GM21717 (cell line): ENCODE results near the gene GLT6D1.
"Not testable (repeated sequence)": the region's sequence is repeated elsewhere in the genome, so short reads cannot be mapped to it uniquely, and the experiment has no call there.

Experiments
- ATAC-seq: cut with Tn5 transposase; IDR thresholded peaks from one replicate; pipeline ENCODE4 v1.9.1; 2021; ENCODE audit warnings: mild to moderate bottlenecking, moderate library complexity; ENCODE audit not compliant: unreplicated experiment

Gene GLT6D1

DNA sequence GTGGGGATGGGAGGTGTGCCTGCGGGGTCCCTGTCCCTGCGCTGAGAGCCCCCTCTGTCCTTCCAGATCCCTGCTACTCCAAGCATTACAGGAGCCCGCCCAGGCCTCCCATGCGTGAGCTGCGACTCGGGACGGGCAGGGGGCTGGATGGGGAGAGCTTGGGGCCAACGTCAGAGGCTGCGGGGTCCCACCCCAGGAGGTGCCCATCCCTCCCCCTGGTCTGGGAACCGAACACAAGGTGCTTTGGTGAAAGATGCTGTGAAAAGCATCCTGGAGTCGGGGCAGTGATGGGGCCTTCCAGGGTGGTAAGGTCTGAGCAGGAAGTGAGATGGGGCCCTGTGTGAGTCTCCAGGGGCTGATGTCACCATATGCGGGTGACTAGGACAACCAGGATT lies 26.5 kb upstream of the GLT6D1 start:
- ATAC-seq, result no peak

DNA sequence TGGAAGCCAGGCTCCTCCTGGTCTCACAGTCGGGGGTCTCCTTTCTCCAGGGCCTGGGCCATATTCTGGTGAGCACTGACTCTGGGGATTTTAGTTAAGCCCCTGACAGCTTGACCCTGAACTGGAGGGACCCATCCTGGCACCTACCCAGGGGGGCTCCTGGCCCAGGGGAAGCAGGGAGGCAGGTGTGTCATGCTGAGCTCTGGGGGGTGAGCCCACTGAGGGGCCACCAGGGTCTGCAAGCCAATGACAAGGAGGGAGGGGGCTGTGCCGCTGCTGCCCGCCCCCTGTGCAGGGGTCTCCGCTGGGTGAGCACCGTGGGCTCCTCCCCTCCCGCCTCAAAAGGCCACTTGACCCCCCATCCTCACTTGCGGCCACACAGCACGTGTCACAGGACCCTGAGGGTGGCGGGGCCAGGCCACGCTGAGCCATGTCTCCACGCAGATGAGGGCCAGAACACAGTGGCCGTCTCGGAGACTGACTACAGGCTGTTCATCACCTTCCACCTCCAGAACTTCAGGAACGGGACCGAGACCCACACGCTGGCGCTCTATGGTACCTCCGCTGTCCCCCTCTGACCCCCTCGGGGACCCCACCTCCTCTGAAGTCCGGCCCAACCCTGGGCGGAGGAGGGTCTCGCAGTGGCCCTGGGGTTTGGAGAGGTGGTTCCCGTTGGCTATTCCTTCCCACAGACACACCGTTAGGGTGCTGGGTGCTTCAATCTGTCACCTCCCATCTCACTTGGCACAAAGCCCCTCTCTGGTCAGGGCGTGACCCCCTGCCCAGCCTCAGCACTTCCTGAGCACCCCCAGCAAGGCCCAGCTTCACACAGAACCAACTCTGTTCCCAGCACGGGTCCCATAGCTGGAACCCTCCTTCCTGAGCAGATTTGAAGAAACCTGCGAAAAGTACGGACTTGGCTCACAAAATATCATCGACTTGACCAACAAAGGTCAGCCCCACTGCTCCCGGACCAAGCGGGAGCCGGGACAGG lies 25.8 kb upstream of the GLT6D1 start:
- no peak for ATAC-seq

DNA sequence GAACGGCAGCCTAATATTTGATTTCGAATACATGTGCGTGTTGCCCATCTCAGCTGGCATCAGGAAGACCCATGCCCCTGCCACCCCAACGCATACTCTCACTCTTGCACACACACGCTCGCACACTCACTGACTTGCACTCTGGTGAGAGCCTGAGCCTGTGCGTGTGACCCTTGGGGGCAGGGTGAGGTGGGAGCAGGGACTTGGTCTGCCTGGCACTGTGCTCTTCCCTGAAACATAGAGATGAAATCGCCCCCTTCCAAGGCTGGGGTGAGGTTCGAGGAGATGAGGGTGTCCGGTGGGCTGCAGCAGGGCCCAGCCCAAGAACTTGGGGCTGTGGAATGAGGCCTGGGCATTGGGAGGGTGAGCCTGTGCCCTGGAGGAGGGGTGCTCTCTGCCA lies 24.9 kb upstream of the GLT6D1 start:
- ATAC-seq, result no peak

GRCh38 chr9:135663857-135664256 lies 24.5 kb upstream of the GLT6D1 start:
- no peak for ATAC-seq

DNA sequence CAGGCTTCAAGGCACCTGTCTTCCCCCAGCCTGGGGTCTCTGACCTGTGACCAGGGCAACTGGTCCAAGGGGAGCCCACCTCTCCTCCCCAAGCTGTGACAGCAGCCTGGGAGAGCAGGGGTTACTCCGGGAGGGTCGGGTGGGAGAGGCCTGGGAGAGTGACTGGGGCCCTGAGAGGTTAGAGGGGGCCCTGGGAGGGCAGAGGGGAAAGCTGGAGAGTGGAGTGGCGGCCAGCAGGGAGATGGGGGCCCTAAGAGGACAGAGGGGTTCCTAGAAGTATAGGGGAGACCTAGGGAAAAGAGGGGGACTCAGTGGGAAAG lies 24.1 kb upstream of the GLT6D1 start:
- ATAC-seq, result no peak

GRCh38 chr9:135662758-135663450 lies 23.6 kb upstream of the GLT6D1 start, which contains the start of gene LCN9:
Gene LCN9 (plus strand): TSS chr9:135663309. CDS start chr9:135663322, 13 bp downstream.
- ATAC-seq, result no peak

DNA sequence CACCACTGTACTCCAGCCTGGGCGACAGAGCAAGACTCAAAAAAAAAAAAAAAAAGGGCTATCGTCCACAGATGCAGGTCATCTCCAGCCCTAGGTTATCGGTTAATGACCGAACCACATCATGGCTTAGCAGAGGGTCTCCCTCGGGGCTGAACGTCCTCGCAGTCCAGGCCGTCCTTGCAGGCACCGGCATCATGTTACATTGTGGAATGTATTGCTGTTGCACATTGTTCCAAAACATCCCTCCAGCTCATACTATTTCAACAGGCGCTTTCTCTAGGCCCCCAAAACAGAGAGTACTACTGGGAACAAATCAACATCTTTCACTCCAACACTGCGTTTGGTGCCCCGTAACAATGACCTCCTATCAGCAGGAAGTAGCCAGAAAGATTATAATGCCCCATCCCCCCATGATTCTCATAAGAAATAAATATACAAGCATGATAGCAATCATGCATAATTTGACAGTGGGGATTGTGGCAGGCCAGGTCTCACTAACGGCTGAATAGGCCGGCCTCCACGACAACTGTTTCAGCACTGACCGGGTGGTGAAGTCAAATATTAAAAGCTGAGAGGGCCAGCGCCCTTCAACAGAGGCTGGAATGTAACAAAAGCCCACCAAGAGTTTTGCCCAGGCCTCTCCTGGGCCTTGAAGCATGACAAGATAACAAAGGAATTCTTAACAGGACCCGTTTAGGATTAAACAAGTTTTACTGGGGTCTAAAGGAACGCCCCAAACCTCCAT lies 22.6 kb upstream of the GLT6D1 start:
- ATAC-seq, result no peak

- ATAC-seq, result no peak
Measured at GRCh38 chr9:135660407-135660806, 21.1 kb upstream of the GLT6D1 start.

DNA sequence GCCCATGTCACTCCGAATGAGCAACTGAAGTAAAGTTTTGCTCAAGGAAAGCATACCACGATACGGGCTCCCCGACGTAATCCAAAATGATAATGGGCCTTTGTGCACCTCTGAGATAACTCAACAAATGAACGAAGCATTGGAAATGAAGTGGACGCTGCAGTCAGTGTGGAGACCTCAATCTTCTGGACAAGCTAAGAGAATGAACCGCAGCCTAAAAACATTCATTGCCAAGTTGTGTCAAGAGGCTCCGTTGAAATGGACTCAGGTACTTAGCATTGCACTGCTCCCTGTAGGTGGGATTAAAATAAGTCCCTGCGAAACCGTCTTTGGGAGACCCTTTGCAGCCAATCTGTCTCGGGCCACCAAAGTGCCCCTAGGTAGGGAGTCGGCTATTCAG lies 19.9 kb upstream of the GLT6D1 start:
- ATAC-seq, result no peak

GRCh38 chr9:135657416-135657815 lies 18.1 kb upstream of the GLT6D1 start:
- ATAC-seq, result no peak

- ATAC-seq, result no peak
Measured at GRCh38 chr9:135655317-135655716, 16.0 kb upstream of the GLT6D1 start.

DNA sequence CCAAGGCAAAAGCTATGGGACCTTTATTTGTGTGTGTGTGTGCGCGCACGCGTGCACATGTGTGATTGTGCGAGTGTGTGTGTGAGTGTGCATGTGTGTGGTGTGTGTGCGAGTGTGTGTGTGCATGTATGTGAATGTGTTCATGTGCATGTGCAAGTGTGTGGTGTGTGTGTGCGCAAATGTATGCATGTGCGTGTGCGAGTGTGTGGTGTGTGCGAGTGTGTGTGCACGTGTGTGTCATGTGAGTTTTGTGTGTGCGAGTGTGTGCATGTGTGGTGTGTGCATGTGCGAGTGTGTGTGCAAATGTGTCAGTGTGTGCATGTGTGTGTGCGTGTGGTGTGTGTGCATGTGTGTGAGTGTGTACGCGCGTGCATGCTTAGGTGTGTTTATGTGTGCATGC lies 11.1 kb upstream of the GLT6D1 start:
- ATAC-seq, result no peak

DNA sequence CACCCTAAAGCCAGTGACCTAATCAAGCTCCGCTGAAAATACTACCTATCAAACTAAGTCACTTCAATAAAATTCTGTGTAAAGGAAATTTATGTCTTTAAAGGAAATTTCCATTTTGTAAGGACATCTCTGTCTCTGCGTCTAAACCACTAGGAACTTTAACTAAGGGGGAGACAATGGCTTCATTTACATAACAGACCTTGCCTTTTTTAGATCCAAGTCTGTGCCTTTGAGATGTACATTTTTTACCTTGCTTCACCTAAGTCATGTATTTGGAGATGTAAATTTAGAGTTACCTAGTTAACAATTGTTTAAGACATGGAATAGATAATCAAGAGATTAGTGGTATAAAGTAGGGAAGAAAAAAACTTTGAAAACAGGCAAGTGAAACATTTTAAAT lies 10.2 kb upstream of the GLT6D1 start:
- no peak for ATAC-seq

DNA sequence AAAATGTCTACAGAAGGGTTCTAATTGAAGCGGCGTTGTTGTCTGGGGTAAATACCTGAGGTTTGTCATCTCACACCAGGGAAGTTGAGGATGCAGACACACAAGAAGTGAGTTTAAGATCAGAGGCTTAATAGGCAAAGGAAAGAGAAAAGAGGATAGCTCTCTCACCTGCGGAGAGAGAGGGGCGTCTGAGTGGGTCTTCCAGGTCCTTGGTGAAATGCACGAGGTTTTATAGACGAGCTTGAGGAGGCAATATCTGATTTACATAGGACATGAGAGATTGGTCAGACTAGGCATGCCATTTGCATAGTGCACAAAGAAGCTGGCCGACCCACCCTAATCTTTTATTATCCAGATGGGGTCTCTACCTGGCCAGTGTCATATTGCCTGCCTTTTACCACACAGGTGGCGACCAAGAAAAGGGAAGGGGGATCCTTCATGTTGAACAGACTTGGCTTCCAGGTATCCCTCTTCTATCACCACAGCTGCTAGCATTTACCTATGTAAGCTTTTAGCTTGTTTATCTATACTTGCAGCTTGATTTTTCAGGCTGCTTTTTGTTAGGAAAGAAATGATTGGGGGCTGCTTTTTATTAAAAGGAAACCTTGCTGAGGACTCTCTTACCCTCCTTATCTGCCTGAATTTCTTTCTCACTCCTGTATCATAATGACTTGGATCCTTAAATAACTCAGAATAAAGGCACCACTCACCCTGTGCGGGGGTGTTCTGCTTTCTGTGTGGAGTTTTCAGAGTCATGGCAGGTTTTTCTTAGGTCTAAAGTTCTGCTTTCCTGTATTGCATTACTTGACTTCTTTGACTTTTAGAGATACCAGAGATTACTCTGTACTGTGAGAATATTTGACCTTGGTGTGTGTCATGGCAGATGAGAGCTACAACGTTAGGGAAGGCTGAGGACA lies 9.4 kb upstream of the GLT6D1 start:
- no peak for ATAC-seq

GRCh38 chr9:135647884-135648283 lies 8.5 kb upstream of the GLT6D1 start:
- ATAC-seq, result no peak

DNA sequence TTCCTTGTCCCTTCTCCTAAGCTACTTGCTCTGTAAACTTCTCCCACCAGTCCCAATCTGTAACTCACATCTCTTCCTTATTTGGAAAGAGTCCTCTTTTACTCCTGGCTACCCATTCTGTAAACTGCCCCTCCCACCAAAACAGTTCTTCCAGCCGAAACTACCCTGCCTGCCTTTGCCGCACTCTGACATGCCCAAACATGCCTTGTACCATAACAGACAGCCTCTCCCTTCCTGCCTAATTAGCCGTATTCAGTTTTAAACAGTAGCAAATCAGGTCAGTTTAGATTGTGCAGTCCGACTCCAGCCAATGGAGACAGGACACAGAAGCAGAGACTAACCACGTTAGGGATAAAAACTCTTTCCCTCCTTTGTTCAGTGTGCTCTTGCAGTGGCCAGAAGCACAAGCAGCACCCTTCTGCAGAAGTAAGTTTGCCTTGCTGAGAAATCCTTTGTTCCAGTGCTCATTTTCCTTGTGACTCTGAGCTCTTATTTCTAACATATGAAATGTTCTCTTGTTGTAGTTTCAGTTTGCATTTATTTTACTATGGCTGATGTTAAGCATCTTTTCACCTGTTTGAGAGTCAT lies 5.4 kb upstream of the GLT6D1 start:
- ATAC-seq, result no peak

GRCh38 chr9:135641745-135642144 lies 2.4 kb upstream of the GLT6D1 start:
- no peak for ATAC-seq

GRCh38 chr9:135641047-135641446 lies 1.7 kb upstream of the GLT6D1 start:
- no peak for ATAC-seq

DNA sequence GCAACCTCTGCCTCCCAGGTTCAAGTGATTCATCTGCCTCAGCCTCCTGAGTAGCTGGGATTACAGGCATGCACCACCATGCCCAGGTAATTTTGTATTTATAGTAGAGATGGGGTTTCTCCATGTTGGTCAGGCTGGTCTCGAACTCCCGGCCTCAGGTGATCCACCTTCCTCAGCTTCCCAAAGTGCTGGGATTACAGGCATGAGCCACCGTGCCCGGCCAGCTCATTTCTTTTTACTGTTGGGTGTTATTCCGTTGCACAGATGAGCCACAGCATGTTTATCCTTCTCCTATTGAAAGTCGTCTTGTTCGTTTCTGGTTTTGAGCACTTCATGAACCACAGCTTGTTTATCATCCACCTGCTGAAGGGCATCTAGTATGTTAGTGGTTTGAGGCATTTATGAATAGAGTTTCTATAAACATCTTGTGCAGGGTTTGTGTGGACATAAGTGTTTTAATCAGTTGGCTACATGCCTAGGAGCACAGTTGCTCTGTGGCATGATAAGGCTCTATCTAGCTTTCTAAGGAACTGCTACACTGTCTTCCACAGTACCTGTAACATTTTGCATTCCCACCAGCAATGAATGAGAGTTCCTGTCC lies 2.3 kb downstream of the GLT6D1 start:
- not testable (repeated sequence) for ATAC-seq

GRCh38 chr9:135632841-135633240 lies 6.5 kb downstream of the GLT6D1 start:
- ATAC-seq, result no peak
